Smooth muscle cell (in vitro differentiated cells): Measurements from ENCODE around the gene DYRK1B. TPM values are rescaled to one million over a fixed set of nuclear protein-coding genes. Genes with fewer than 3 reads are reported as not detected.

Experiments
- DNase-seq: peaks from one replicate; lab custom pipeline; 2025; ENCODE audit not compliant: unreplicated experiment; lab: John Stamatoyannopoulos, UW
- H2AFZ ChIP-seq: fragments of 200-600 bp; sonication (generic); 2 replicates; pipeline ENCODE4 v1.6.0; 2016; ENCODE audit warnings: antibody characterized with exemption, low read depth, mild to moderate bottlenecking
- H3F3A ChIP-seq: fragments of 200-600 bp; sonication (generic); 2 replicates; pipeline ENCODE4 v1.6.0; 2017; ENCODE audit warnings: antibody characterized with exemption, low read depth
- H3K27ac ChIP-seq: fragments of 200-600 bp; sonication (generic); 2 replicates; pipeline ENCODE4 v1.5.1; 2016; ENCODE audit warnings: low read depth, mild to moderate bottlenecking
- H3K27me3 ChIP-seq: fragments of 200-600 bp; sonication (generic); 2 replicates; pipeline ENCODE4 v1.6.1; 2016; ENCODE audit warnings: low read depth, mild to moderate bottlenecking
- H3K36me3 ChIP-seq: fragments of 200-600 bp; sonication (generic); 2 replicates; pipeline ENCODE4 v1.5.1; 2016; ENCODE audit warnings: low read depth
- H3K4me1 ChIP-seq: fragments of 200-600 bp; sonication (generic); 2 replicates; pipeline ENCODE4 v1.5.1; 2016; ENCODE audit warnings: low read depth
- H3K4me2 ChIP-seq: fragments of 200-600 bp; sonication (generic); 2 replicates; pipeline ENCODE4 v1.6.0; 2016; ENCODE audit warnings: mild to moderate bottlenecking
- H3K4me3 ChIP-seq: fragments of 200-600 bp; sonication (generic); 2 replicates; pipeline ENCODE4 v1.5.1; 2016; ENCODE audit warnings: mild to moderate bottlenecking
- H3K79me2 ChIP-seq: fragments of 200-600 bp; sonication (generic); 2 replicates; pipeline ENCODE4 v1.6.0; 2016; ENCODE audit warnings: low read depth, mild to moderate bottlenecking
- H3K9ac ChIP-seq: fragments of 200-600 bp; sonication (generic); 2 replicates; pipeline ENCODE4 v1.6.0; 2016; ENCODE audit warnings: low read depth
- H3K9me3 ChIP-seq: fragments of 200-600 bp; sonication (generic); replicated peaks from 2 replicates; pipeline ENCODE4 v1.5.1; 2016; ENCODE audit warnings: low read depth
- H4K20me1 ChIP-seq: fragments of 200-600 bp; sonication (generic); 2 replicates; pipeline ENCODE4 v1.6.0; 2016; ENCODE audit warnings: low read depth
- CTCF ChIP-seq: fragments of 200-600 bp; sonication (generic); IDR thresholded peaks from 2 replicates; pipeline ENCODE4 v1.5.1; 2017; ENCODE audit warnings: borderline replicate concordance, mild to moderate bottlenecking, antibody characterized with exemption; ENCODE audit not compliant: insufficient read depth, poor library complexity, severe bottlenecking
- WGBS: methylation state at CpG from one replicate; pipeline ENCODE4 v1.1.7; 2016; ENCODE audit warnings: low lambda C conversion rate; 5-methylcytosine and 5-hydroxymethylcytosine counted together
- polyA plus RNA-seq: library from polyadenylated mRNA; unstranded; fragments of >200 nt; fragmentation: Nextera tagmentation; extraction: Ambion mirVana; gene quantifications from 2 replicates; pipeline ENCODE4 v1.2.1, GENCODE V29; 2016
- total RNA-seq: library from RNA; depleted of rRNA; stranded (reverse); fragments of >200 nt; gene quantifications from 2 replicates; pipeline ENCODE4 v1.2.3, GENCODE V29; 2014

Gene DYRK1B
- total and polyA plus RNA-seq, 2 experiments from 2014 or later = 9.2 to 14.1 TPM

GRCh38 chr19:39837978-39838377 lies 4.0 kb upstream of the DYRK1B start:
- Histone ChIP-seq H3K79me2 (peaks cover 31% of the 10 kb centered on the region), H3F3A (peaks cover 9% of the 10 kb centered on the region), H3K4me1 (peaks cover 1% of the 10 kb centered on the region), H4K20me1 (peaks cover 15% of the 10 kb centered on the region), H3K9me3 (no peaks in the 10 kb centered on the region), H3K36me3 (peaks cover 5% of the 10 kb centered on the region), H3K4me3 (no peak overlapping the region), H3K4me2 (no peak overlapping the region), H3K9ac (no peak overlapping the region), H3K27ac (no peak overlapping the region), H3K27me3 (no peaks in the 10 kb centered on the region), H2AFZ (no peak overlapping the region)
- no peak for TF ChIP-seq CTCF
- 100% methylated on average over 3 of the region's 3 CpGs for WGBS
- DNase-seq = no peak

GRCh38 chr19:39834287-39834841 lies 402 bp upstream of the DYRK1B start:
- H3K27me3 ChIP-seq = no peaks in the 10 kb centered on the region
- peaks cover 16% of the 10 kb centered on the region for H3K4me1 ChIP-seq
- peaks cover 5% of the 10 kb centered on the region for H3K36me3 ChIP-seq
- H3K27ac ChIP-seq = peak overlapping the region; percentile 2
- WGBS = 56% methylated on average over 19 of the region's 19 CpGs
- no peak for TF ChIP-seq CTCF
- H3K4me2 ChIP-seq = peak overlapping the region; percentile 22
- no peaks in the 10 kb centered on the region for H4K20me1 ChIP-seq
- peaks cover 9% of the 10 kb centered on the region for H3F3A ChIP-seq
- H3K9me3 ChIP-seq = no peaks in the 10 kb centered on the region
- no peak overlapping the region for H3K9ac ChIP-seq
- H3K4me3 ChIP-seq = peak overlapping the region; percentile 92
- H2AFZ ChIP-seq = no peak overlapping the region
- DNase-seq = no peak
- H3K79me2 ChIP-seq = peaks cover 16% of the 10 kb centered on the region

- peaks cover 9% of the 10 kb centered on the region for H3F3A ChIP-seq
- H3K36me3 ChIP-seq = peaks cover 5% of the 10 kb centered on the region
- H3K27ac ChIP-seq = peak overlapping the region; percentile 99
- 13% methylated on average over 9 of the region's 24 CpGs for WGBS
- no peaks in the 10 kb centered on the region for H3K27me3 ChIP-seq
- no peaks in the 10 kb centered on the region for H4K20me1 ChIP-seq
- H2AFZ ChIP-seq = no peak overlapping the region
- H3K9ac ChIP-seq = peak overlapping the region; percentile 100
- H3K4me3 ChIP-seq = peak overlapping the region; percentile 92
- H3K4me2 ChIP-seq = peak overlapping the region; percentile 100
- no peaks in the 10 kb centered on the region for H3K9me3 ChIP-seq
- DNase-seq = no peak
- H3K79me2 ChIP-seq = peaks cover 16% of the 10 kb centered on the region
- no peak for TF ChIP-seq CTCF
- H3K4me1 ChIP-seq = peaks cover 16% of the 10 kb centered on the region
Observed at GRCh38 chr19:39833160-39833463, 850 bp downstream of the DYRK1B start.
